Cardiac muscle cell (in vitro differentiated cells and primary cell): ENCODE results near the gene ZMYND8. TPM values are rescaled to one million over a fixed set of nuclear protein-coding genes. Genes with fewer than 3 reads are reported as not detected.

Source experiments
- DNase-seq, 2 donors: peaks; one replicate each; pipeline versions ENCODE4 v3.0.0 to v3.0.0-alpha.2; 2010 to 2017; ENCODE audit warnings: low read depth in 1 of 2, low spot score in 1 of 2
- H3K27ac ChIP-seq: fragments of 200-600 bp; sonication (generic); 2 replicates; pipeline ENCODE4 v1.5.1; 2016
- H3K27me3 ChIP-seq: fragments of 200-600 bp; sonication (generic); 2 replicates; pipeline ENCODE4 v1.6.0; 2016; ENCODE audit warnings: control low read depth
- H3K36me3 ChIP-seq: fragments of 200-600 bp; sonication (generic); 2 replicates; pipeline ENCODE4 v1.5.1; 2016; ENCODE audit warnings: control low read depth
- H3K4me1 ChIP-seq: fragments of 200-600 bp; sonication (generic); 2 replicates; pipeline ENCODE4 v1.8.1; 2017; ENCODE audit warnings: low read depth, mild to moderate bottlenecking, mixed run types
- H3K4me3 ChIP-seq: fragments of 200-600 bp; sonication (generic); 2 replicates; pipeline ENCODE4 v1.5.1; 2016; ENCODE audit warnings: mild to moderate bottlenecking
- H3K9me3 ChIP-seq: fragments of 200-600 bp; sonication (generic); 2 replicates; pipeline ENCODE4 v1.5.1; 2017; ENCODE audit warnings: low read depth, mild to moderate bottlenecking, control low read depth
- polyA plus RNA-seq: library from polyadenylated mRNA; unstranded; fragments of >200 nt; fragmentation: Nextera tagmentation; extraction: Ambion mirVana; gene quantifications from 2 replicates; pipeline ENCODE4 v1.2.1, GENCODE V29; 2016
- total RNA-seq: library from RNA; depleted of rRNA; stranded (reverse); fragments of >200 nt; gene quantifications from 2 replicates; pipeline ENCODE4 v1.2.3, GENCODE V29; 2016
- TF ChIP-seq, protein P1 (sequence below): IDR thresholded peaks from 2 replicates; pipeline ENCODE4 v1.5.1; 2012; ENCODE audit warnings: low read depth, mild to moderate bottlenecking, low read length

Gene ZMYND8
- total and polyA plus RNA-seq, 2 experiments from 2014 or later: 27.5 to 45.0 TPM

- Histone ChIP-seq H3K9me3 (no peaks in the 10 kb centered on the region), H3K27me3 (no peaks in the 10 kb centered on the region), H3K36me3 (peaks cover 29% of the 10 kb centered on the region), H3K4me3 (no peak overlapping the region), H3K27ac (no peak overlapping the region), H3K4me1 (peaks cover 16% of the 10 kb centered on the region)
- TF ChIP-seq, protein P1, sequence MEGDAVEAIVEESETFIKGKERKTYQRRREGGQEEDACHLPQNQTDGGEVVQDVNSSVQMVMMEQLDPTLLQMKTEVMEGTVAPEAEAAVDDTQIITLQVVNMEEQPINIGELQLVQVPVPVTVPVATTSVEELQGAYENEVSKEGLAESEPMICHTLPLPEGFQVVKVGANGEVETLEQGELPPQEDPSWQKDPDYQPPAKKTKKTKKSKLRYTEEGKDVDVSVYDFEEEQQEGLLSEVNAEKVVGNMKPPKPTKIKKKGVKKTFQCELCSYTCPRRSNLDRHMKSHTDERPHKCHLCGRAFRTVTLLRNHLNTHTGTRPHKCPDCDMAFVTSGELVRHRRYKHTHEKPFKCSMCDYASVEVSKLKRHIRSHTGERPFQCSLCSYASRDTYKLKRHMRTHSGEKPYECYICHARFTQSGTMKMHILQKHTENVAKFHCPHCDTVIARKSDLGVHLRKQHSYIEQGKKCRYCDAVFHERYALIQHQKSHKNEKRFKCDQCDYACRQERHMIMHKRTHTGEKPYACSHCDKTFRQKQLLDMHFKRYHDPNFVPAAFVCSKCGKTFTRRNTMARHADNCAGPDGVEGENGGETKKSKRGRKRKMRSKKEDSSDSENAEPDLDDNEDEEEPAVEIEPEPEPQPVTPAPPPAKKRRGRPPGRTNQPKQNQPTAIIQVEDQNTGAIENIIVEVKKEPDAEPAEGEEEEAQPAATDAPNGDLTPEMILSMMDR: no peak
- DNase-seq: no peak
These were observed 56.4 kb downstream of the ZMYND8 start for GRCh38 chr20:47300071-47300470.

GRCh38 chr20:47298624-47299023 is 57.9 kb downstream of the ZMYND8 start:
- H3K4me1 ChIP-seq: peaks cover 6% of the 10 kb centered on the region
- DNase-seq: no peak
- no peak overlapping the region for H3K27ac ChIP-seq
- H3K36me3 ChIP-seq: peaks cover 40% of the 10 kb centered on the region
- H3K4me3 ChIP-seq: no peak overlapping the region
- no peaks in the 10 kb centered on the region for H3K27me3 ChIP-seq
- no peaks in the 10 kb centered on the region for H3K9me3 ChIP-seq
- TF ChIP-seq, protein P1: no peak

DNA sequence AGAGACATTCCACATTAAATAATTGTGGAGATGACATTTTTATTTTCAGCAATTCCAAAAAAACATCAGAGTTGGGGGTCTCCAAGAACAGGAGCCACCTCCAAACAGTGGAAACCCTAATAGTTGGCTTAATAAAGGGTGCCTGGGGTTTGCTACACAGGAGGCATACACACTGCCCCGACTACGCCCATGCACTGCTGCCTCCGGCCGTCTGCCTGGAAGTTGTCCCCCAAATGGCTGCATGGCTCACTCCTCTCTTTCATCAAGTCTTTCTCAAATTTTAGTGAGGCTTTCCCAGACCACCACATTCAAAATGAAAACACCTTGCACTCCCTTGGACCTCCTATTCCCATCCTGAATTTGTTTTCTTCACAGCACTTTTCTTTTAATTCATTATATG is 58.8 kb downstream of the ZMYND8 start:
- Histone ChIP-seq H3K4me3 (no peak overlapping the region), H3K4me1 (peaks cover 1% of the 10 kb centered on the region), H3K27me3 (no peaks in the 10 kb centered on the region), H3K27ac (no peak overlapping the region), H3K9me3 (no peaks in the 10 kb centered on the region), H3K36me3 (peaks cover 45% of the 10 kb centered on the region)
- TF ChIP-seq, protein P1: no peak
- no peak for DNase-seq

DNA sequence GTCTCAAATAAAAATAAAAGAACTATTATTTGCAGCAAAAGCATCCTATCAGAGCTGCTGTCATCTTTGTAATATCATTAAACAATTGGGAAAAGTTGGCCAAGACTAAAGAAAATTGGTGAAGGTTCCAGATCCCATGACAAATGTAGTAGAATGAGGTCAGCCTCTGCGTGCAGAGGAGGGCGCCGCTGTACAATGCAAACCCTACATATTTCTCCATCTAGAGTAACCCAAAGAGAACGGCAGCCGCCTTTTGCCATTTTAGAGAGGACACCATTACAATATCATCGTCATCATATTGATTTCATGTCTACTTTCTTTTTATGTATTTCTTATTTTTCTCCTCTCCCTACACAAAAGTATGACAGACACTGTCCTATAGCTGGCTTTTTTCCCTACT is 59.5 kb downstream of the ZMYND8 start:
- DNase-seq: peak in 1 of 2 donors; percentile 35
- no peaks in the 10 kb centered on the region for H3K9me3 ChIP-seq
- H3K27ac ChIP-seq: no peak overlapping the region
- H3K4me1 ChIP-seq: no peaks in the 10 kb centered on the region
- no peaks in the 10 kb centered on the region for H3K27me3 ChIP-seq
- TF ChIP-seq, protein P1: peak; percentile 14
- H3K4me3 ChIP-seq: no peak overlapping the region
- peaks cover 48% of the 10 kb centered on the region for H3K36me3 ChIP-seq

- Histone ChIP-seq H3K4me1 (no peaks in the 10 kb centered on the region), H3K4me3 (no peak overlapping the region), H3K27me3 (no peaks in the 10 kb centered on the region), H3K9me3 (no peaks in the 10 kb centered on the region), H3K36me3 (peaks cover 57% of the 10 kb centered on the region), H3K27ac (no peak overlapping the region)
- peak in 1 of 2 donors; percentile 52 for DNase-seq
- TF ChIP-seq, protein P1: no peak
These were observed 60.5 kb downstream of the ZMYND8 start for GRCh38 chr20:47295921-47296426.
